ENCODE results near the gene HGFAC. TPM values are rescaled to one million over a fixed set of nuclear protein-coding genes. Genes with fewer than 3 reads are reported as not detected.

Gene HGFAC
- polyA plus RNA-seq, 1 of the 3 experiments (the other 2 are of a cell fraction): 0.43 TPM

DNA sequence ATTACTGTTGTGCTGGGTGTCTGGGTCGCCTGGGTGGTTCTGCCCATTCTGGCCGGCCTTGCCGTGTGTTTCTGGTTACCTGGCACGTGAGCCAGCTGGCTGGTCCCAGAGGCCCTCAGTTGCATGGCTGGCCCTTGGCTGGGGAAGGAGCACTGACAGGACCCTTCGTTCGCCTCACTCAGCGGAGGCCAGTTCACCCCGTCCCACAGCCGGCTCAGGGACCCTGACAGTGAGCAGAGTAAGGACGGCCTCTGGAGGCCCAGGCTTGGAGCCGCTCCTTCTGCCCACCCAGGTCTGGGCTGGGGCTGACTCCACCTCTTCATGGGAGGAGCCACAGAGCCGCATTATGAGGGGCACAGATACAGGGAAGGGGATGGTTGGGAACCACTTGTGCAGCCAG lies 20.3 kb upstream of the HGFAC start:
- Histone ChIP-seq H3F3A (replicated peaks; ENCODE audit: insufficient read depth) (no peaks in the 10 kb centered on the region), H2AFZ (ENCODE audit: low read depth) (no peak overlapping the region), H3K4me3 (ENCODE audit: low read depth in 2 of 2, low read length in 1 of 2) (no peak overlapping the region), H3K27ac (ENCODE audit: low read depth in 2 of 2, low read length in 1 of 2) (no peak overlapping the region), H3K9me2 (no peaks in the 10 kb centered on the region), H3K27me3 (ENCODE audit: insufficient read depth) (no peaks in the 10 kb centered on the region), H3K9me3 (no peaks in the 10 kb centered on the region), H4K20me1 (ENCODE audit: insufficient read depth) (no peaks in the 10 kb centered on the region), H3K4me2 (no peak overlapping the region), H3K36me3 (replicated peaks in 1 of 2; ENCODE audit: control insufficient read depth in 1 of 2, insufficient read depth in 2 of 2, low read length in 1 of 2) (peaks cover 2 to 26% of the 10 kb centered on the region in 2 experiments), H3K4me1 (ENCODE audit: control insufficient read depth in 1 of 2, insufficient read depth in 2 of 2, low read depth in 1 of 2, low read length in 1 of 2) (no peaks in the 10 kb centered on the region), H3K79me2 (ENCODE audit: insufficient read depth) (no peaks in the 10 kb centered on the region), H3K9ac (no peak overlapping the region)
- CTCF ChIA-PET: interaction anchor here (0.7 to 2.1 kb wide), 3 partner anchors 22 to 372 kb away, joined by 3 to 8 read pairs (median 4); no protein-coding TSS in a partner anchor
- WGBS (ENCODE audit: low lambda C conversion rate): 100% methylated on average over 1 of the region's 12 CpGs
- no peak for DNase-seq
- POLR2A ChIA-PET: no interaction called here
- TF ChIP-seq, protein P1, sequence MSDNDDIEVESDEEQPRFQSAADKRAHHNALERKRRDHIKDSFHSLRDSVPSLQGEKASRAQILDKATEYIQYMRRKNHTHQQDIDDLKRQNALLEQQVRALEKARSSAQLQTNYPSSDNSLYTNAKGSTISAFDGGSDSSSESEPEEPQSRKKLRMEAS (IDR thresholded peaks at IDR 0.05; ENCODE audit: low read depth): no peak
- TF ChIP-seq ELF1 (IDR thresholded peaks at IDR 0.05) (no peak), TCF12 (IDR thresholded peaks at IDR 0.05) (no peak)

DNA sequence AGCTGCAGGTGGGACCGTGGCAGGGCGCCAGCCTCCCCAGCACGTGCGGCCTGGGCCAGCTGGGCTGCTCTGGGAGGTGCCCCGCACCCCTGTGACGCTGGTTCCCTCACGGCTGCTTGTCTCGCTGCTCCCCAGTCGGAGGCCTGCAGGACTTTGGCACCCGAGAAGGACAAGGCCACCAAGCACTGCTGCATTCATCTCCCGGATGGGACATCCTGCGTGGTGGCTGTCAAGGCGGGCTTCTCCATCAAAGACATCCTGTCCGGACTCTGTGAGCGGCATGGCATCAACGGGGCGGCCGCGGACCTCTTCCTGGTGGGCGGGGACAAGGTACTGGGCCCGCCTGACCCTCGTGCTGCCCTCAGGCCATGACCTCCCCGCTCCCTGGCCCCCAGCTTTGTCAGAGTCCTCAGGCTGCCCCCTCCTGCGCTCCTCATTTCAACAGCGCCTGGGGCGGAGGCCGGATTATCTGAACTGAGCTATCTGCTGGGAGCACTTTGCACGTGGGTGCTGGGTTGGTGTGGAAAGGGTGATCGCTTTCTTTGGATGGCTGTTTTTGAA lies 19.4 kb upstream of the HGFAC start:
- no peak for TF ChIP-seq YY1 (IDR thresholded peaks at IDR 0.05; ENCODE audit: low read depth)
- no peak for TF ChIP-seq NFIC (IDR thresholded peaks at IDR 0.05; ENCODE audit: borderline replicate concordance)
- no peak for TF ChIP-seq SIN3A (IDR thresholded peaks at IDR 0.05; ENCODE audit: borderline replicate concordance, low read depth, low read length)
- TF ChIP-seq EP300 (IDR thresholded peaks at IDR 0.05; ENCODE audit: borderline replicate concordance in 1 of 2, low read depth in 1 of 2, low read length in 1 of 2): no peak
- TF ChIP-seq TCF12 (IDR thresholded peaks at IDR 0.05): no peak
- TF ChIP-seq, protein P1 (IDR thresholded peaks at IDR 0.05; ENCODE audit: low read depth): no peak
- TF ChIP-seq, protein P2, sequence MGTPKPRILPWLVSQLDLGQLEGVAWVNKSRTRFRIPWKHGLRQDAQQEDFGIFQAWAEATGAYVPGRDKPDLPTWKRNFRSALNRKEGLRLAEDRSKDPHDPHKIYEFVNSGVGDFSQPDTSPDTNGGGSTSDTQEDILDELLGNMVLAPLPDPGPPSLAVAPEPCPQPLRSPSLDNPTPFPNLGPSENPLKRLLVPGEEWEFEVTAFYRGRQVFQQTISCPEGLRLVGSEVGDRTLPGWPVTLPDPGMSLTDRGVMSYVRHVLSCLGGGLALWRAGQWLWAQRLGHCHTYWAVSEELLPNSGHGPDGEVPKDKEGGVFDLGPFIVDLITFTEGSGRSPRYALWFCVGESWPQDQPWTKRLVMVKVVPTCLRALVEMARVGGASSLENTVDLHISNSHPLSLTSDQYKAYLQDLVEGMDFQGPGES (IDR thresholded peaks at IDR 0.05; ENCODE audit: low read depth, low read length): no peak
- no peak for TF ChIP-seq RCOR1 (IDR thresholded peaks at IDR 0.05; ENCODE audit: low read length)
- no peak for TF ChIP-seq FOSL2 (IDR thresholded peaks at IDR 0.05; ENCODE audit: borderline replicate concordance, low read depth)
- TF ChIP-seq EZH2phosphoT487 (IDR thresholded peaks at IDR 0.05; ENCODE audit: borderline replicate concordance, low read depth): no peak
- POLR2A ChIA-PET: no interaction called here
- H3K36me3 ChIP-seq (replicated peaks in 1 of 2; ENCODE audit: control insufficient read depth in 1 of 2, insufficient read depth in 2 of 2, low read length in 1 of 2): peaks cover 2 to 18% of the 10 kb centered on the region in 2 experiments

More for the DNA sequence above, 19.4 kb upstream of the HGFAC start:
- Histone ChIP-seq H4K20me1 (ENCODE audit: insufficient read depth) (no peaks in the 10 kb centered on the region), H3K9me3 (no peaks in the 10 kb centered on the region), H2AFZ (ENCODE audit: low read depth) (no peak overlapping the region), H3K4me3 (ENCODE audit: low read depth in 2 of 2, low read length in 1 of 2) (no peak overlapping the region), H3K9me2 (no peaks in the 10 kb centered on the region), H3K4me2 (no peak overlapping the region), H3K4me1 (ENCODE audit: control insufficient read depth in 1 of 2, insufficient read depth in 2 of 2, low read depth in 1 of 2, low read length in 1 of 2) (no peaks in the 10 kb centered on the region), H3K27me3 (ENCODE audit: insufficient read depth) (no peaks in the 10 kb centered on the region), H3F3A (replicated peaks; ENCODE audit: insufficient read depth) (no peaks in the 10 kb centered on the region), H3K27ac (ENCODE audit: low read depth in 2 of 2, low read length in 1 of 2) (no peak overlapping the region), H3K9ac (no peak overlapping the region), H3K79me2 (ENCODE audit: insufficient read depth) (no peaks in the 10 kb centered on the region)
- no peak for DNase-seq
- 98% methylated on average over 7 of the region's 29 CpGs for WGBS (ENCODE audit: low lambda C conversion rate)
- CTCF ChIA-PET: interaction anchor here (0.9 kb wide), 1 partner anchor 76 kb away, joined by 4 read pairs; no protein-coding TSS in a partner anchor
